ENCODE results near the gene WDR45. TPM values are rescaled to one million over a fixed set of nuclear protein-coding genes. Genes with fewer than 3 reads are reported as not detected.

The WDR45 gene
- total and polyA plus RNA-seq, 2 of the 4 experiments (the other 2 are of a cell fraction) = 40.7 to 67.4 TPM

- Histone ChIP-seq H3K27me3 (ENCODE audit: control insufficient read depth, insufficient read depth, low read length) (no peaks in the 10 kb centered on the region), H4K8ac (ENCODE audit: low read depth in 2 of 2, low read length in 2 of 2) (no peak overlapping the region), H3K4me3 (ENCODE audit: insufficient read depth, low read depth, low read length) (no peak overlapping the region), H3K9me1 (ENCODE audit: insufficient read depth, low read length) (no peaks in the 10 kb centered on the region), H4K5ac (ENCODE audit: low read depth, low read length) (no peak overlapping the region), H3K4me2 (ENCODE audit: low read depth, low read length) (no peak overlapping the region), H3K79me1 (ENCODE audit: low read depth in 1 of 2, low read length in 2 of 2) (no peaks in the 10 kb centered on the region), H3K9me3 (ENCODE audit: control insufficient read depth, insufficient read depth, low read length) (peaks cover under 1% of the 10 kb centered on the region; the same call in 1 of the 2 replicates), H2BK5ac (ENCODE audit: low read depth, low read length, poor library complexity, severe bottlenecking) (no peak overlapping the region), H3K14ac (replicated peaks; ENCODE audit: low read depth, low read length) (no peak overlapping the region), H3K4me1 (ENCODE audit: control insufficient read depth, insufficient read depth, low read length) (no peaks in the 10 kb centered on the region), H2AK5ac (ENCODE audit: low read depth, low read length) (no peak overlapping the region), H2BK15ac (ENCODE audit: low read depth, low read length) (no peak overlapping the region), H3K4ac (ENCODE audit: low read depth, low read length) (no peak overlapping the region), H2AFZ (replicated peaks; ENCODE audit: low read length, poor library complexity) (no peak overlapping the region), H3K9ac (ENCODE audit: low read depth, low read length) (no peak overlapping the region), H2AK9ac (replicated peaks; ENCODE audit: low read depth, low read length, poor library complexity) (no peak overlapping the region), H2BK120ac (ENCODE audit: low read depth, low read length) (no peak overlapping the region), H4K91ac (ENCODE audit: insufficient read depth, low read depth, low read length) (no peak overlapping the region), H3K56ac (ENCODE audit: extremely low read depth, insufficient read depth, low read length) (no peak overlapping the region), H3K23ac (ENCODE audit: low read depth, low read length) (no peak overlapping the region), H4K20me1 (ENCODE audit: insufficient read depth, low read length) (no peaks in the 10 kb centered on the region; the same call in 1 of the 2 replicates), H2BK20ac (ENCODE audit: low read depth, low read length) (no peak overlapping the region), H3K27ac (ENCODE audit: insufficient read depth, low read length) (no peak overlapping the region), H3K36me3 (ENCODE audit: control insufficient read depth, insufficient read depth, low read length) (peaks cover 3% of the 10 kb centered on the region; the same call in 1 of the 2 replicates), H3K18ac (ENCODE audit: low read depth, low read length) (no peak overlapping the region)
- no peak for DNase-seq
- no peak for TF ChIP-seq CTCF (conservative IDR thresholded peaks at IDR 0.05; ENCODE audit: low read depth, low read length)
- no peak for TF ChIP-seq MAZ (IDR thresholded peaks at IDR 0.05; ENCODE audit: borderline replicate concordance, low read depth, low read length)
- no peak for TF ChIP-seq RCOR1 (IDR thresholded peaks at IDR 0.05; ENCODE audit: insufficient replicate concordance, low read length)
- no peak for TF ChIP-seq NFE2L2 (IDR thresholded peaks at IDR 0.05; ENCODE audit: low read depth, low read length)
- TF ChIP-seq POLR2A (IDR thresholded peaks at IDR 0.05; ENCODE audit: low read depth, low read length) = no peak
- no peak for TF ChIP-seq ELK1 (IDR thresholded peaks at IDR 0.05; ENCODE audit: borderline replicate concordance, low read depth, low read length)
- no peak for TF ChIP-seq BHLHE40 (IDR thresholded peaks at IDR 0.05; ENCODE audit: low read depth, low read length)
- no peak for TF ChIP-seq FOS (IDR thresholded peaks at IDR 0.05; ENCODE audit: low read depth, low read length)
- no peak for TF ChIP-seq CHD1 (IDR thresholded peaks at IDR 0.05; ENCODE audit: low read depth, low read length)
- TF ChIP-seq USF2 (IDR thresholded peaks at IDR 0.05; ENCODE audit: low read depth, low read length) = no peak
- CTCF ChIA-PET = no interaction called here
- in situ Hi-C loops (cut with MboI; ENCODE audit: low sequenced_read_pairs) (loop anchor here (25.0 kb wide), 1 partner anchor 99 kb away; the partner anchor contains the start of genes KCND1 and OTUD5), dilution Hi-C loops (cut with HindIII; ENCODE audit: low sequenced_read_pairs, unreplicated experiment) (no loop called here), intact Hi-C loops (cut with micrococcal nuclease) (no loop called here)
- POLR2A ChIA-PET (ENCODE audit: unreplicated experiment) = no interaction called here
- no TSS peak for BruUV-seq (replicated peaks)
- no peak for ATAC-seq (ENCODE audit: low read depth)
- WGBS, 2 experiments (ENCODE audit: extremely low coverage in 2 of 2, insufficient read length in 1 of 2) = 75% methylated on average over 3 of the region's 7 CpGs; no CpG with 5 or more reads in 1 of the 2 experiments
These were observed 18.2 kb downstream of the WDR45 start for GRCh38 chrX:49061490-49061889.

All from IMR-90 (cell line).